NCI-H82 treated with DMSO at 0.1 percent for 48 hours (cell line): ENCODE measurements around the gene DEGS2.
"Not testable (repeated sequence)": the region's sequence is repeated elsewhere in the genome, so short reads cannot be mapped to it uniquely, and the experiment has no call there.

Experiments
- DNase-seq: peaks from one replicate; lab custom pipeline; 2025; ENCODE audit not compliant: unreplicated experiment; lab: John Stamatoyannopoulos, UW

The DEGS2 gene

DNA sequence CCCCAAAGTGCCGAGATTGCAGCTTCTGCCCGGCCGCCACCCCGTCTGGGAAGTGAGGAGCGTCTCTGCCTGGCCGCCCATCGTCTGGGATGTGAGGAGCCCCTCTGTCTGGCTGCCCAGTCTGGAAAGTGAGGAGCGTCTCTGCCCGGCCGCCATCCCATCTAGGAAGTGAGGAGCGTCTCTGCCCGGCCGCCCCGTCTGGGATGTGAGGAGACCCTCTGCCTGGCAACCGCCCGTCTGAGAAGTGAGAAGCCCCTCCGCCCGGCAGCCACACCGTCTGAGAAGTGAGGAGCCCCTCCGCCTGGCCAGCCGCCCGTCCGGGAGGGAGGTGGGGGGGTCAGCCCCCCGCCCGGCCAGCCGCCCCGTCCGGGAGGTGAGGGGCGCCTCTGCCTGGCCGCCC, 21.2 kb upstream of the DEGS2 start:
- not testable (repeated sequence) for DNase-seq

DNA sequence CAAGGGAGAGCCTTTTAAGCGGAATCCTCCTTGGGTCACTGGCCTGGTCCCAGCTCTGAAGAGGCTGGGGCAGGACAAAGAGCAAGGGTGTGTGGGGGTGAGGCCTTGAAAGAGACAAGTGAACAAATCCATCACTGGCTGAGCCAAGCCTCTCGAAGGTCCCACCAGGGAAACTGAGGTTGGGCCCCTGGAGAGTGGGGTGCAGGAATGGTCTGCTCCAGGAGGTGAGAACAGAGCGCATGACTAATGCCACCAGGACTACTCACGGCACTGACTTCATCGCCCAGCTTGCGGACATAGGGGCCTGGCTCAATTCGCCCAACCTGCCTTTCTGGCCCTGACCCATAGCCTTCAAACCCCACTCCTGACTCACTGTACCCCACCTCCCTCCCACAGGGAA, 19.2 kb upstream of the DEGS2 start:
- DNase-seq, result no peak

GRCh38 chr14:100176811-100177327, 17.4 kb upstream of the DEGS2 start:
- no peak for DNase-seq

- DNase-seq, result no peak
These were observed 13.9 kb upstream of the DEGS2 start for GRCh38 chr14:100173353-100173752.

DNA sequence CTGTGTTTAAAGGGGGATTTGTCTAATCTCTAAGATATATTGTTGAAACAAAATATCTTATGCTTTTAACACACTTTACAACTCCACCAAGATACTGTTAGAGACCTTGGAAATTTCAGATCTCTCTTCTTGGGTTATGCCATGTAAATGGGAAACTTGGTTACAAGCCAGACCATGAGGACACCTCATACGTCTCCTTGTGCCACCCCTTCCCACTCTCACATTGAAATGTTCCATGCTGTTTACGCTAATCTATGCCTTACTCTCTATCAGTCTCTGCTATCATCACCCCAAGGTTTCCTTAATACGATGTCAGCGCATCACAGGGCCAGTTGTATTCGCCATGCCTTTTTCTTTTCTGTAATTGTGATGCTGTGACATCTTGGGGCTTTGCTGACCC, 13.4 kb upstream of the DEGS2 start:
- DNase-seq, result no peak

DNA sequence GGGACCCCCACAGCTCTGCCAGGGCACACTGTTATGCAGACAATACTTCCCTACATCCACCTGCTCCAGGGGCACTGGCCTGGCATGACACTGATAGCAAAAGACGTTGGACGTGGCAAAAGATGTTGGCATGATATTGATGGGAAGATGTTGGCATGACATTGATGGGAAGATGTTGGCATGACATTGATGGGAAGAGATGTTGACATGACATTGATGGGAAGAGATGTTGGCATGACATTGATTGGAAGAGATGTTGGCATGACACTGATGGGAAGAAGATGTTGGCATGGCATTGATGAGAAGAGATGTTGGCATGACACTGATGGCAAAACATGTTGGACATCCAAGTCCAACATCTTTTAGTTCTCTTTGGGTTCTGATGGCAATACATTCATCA, 11.4 kb upstream of the DEGS2 start:
- DNase-seq, result no peak

GRCh38 chr14:100168506-100168905, 9.1 kb upstream of the DEGS2 start:
- DNase-seq, result no peak

DNA sequence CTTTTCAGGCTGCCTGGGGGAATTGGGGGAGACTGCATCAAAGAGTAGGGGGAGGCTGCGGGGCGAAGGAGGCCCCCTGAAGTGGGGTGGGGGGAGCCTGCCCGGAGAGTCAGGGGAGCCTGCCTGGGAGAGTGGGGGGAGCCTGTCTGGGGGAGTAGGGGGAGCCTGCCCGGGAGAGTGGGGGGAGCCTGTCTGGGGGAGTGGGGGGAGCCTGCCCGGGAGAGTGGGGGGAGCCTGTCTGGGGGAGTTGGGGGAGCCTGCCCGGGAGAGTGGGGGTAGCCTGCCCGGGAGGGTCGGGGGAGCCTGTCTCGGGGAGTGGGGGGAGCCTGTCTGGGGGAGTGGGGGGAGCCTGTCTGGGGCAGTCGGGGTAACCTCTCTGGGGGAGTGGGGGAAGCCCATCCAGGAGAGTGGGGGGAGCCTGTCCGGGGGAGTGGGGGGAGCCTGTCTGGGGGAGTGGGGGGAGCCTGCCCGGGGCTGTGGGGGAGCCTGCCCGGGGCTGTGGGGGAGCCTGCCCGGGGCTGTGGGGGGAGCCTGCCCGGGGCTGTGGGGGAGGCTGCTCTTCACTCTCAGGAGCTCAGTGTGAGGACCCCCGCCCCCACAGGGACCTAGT, 6.5 kb upstream of the DEGS2 start:
- DNase-seq, result no peak

- no peak for DNase-seq
These were observed 5.9 kb upstream of the DEGS2 start for GRCh38 chr14:100165376-100165775.

DNA sequence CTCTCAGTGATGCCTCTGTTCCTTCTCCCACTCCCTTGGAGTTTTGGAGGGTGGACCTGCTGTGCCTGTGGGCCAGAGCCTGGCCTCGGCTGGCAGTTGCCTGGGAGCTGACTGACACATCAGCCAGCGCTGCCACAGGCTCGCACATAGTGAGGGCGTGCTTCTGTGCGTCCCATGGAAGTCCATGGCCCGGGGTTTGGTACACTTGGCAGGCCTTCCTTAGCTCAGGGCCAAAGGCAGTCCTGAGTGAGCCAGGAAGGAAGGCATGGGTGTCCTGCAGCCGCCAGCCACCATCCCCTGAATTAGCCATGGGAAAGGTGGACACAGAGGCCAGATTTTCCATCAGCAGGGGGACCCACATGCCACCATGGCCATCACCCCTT, 1.1 kb upstream of the DEGS2 start:
- DNase-seq, result no peak

- DNase-seq, result no peak
These were observed 554 bp upstream of the DEGS2 start for GRCh38 chr14:100159865-100160533.

DNA sequence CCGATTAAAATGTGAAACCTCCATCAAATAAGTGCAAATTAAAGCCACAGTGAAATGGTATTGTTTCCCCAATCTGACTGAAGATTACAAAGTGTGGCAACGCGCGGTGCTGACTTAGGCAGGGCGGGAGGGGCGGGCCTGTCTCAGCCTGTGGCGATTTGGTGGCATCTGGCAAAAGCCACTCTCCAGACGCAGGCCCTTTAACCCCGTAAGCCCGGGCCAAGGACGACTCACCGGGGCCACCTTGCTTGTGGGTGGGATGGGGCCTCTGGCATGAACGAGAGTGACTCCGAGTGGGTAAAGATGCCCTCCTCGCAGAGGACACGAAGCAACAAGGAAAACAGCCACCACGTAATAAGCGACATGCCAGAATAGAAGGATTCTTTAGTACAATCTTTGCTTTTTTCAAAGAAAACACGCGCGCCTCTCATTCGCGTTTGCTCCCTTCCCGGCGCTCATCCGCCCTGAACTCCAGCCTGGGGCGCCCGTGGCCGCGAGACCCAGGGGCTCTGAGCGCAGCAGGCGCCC, 815 bp downstream of the DEGS2 start:
- DNase-seq, result no peak

DNA sequence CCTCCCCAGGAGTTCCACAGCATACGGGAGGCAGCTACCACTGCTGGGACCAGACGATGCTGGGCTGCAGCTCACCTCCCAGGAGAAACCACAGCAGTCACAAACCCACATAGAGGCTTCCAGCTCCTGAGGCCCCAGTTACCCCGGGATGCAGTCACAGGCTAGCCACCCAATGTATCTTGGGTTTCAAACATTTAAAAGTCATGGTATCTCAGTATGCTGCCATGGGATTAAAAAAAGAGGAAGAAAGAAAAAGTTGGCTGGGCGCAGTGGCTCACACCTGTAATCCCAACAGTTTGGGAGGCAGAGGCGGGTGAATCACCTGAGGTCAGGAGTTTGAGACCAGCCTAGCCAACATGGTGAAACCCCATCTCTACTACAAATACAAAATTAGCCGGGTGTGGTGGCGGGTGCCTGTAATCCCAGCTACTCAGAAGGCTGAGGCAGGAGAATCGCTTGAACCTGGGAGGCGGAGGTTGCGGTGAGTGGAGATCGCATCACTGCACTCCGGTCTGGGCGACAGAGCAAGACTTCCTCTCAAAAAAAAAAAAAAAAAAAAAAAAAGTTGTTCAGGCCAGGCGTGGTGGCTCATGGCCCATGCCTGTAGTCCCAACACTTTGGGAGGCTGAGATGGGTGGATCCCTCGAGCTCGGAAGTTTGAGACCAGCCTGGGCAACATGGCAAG, 1.8 kb downstream of the DEGS2 start:
- not testable (repeated sequence) for DNase-seq

DNA sequence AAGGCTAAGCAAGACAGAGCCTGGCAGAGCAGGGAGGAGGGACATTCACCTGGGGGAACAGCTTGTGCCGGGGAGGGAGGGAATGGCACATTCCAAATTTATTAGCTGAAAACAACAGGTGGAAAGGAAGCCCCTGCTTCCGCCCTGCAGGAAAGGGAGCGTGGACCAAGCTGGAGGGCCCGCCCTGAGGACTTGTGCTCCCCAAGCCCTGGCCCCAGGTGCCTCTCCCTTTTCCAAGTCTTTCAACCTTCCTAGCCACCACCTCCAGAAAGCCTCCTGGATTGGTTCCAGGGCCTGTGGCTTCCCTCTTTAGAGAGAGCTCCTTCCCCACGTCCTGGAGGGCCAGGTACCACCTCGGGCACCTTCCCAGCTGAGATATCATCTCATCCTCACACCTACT, 2.7 kb downstream of the DEGS2 start:
- no peak for DNase-seq

GRCh38 chr14:100155756-100156616, 3.5 kb downstream of the DEGS2 start:
- DNase-seq, result no peak

DNA sequence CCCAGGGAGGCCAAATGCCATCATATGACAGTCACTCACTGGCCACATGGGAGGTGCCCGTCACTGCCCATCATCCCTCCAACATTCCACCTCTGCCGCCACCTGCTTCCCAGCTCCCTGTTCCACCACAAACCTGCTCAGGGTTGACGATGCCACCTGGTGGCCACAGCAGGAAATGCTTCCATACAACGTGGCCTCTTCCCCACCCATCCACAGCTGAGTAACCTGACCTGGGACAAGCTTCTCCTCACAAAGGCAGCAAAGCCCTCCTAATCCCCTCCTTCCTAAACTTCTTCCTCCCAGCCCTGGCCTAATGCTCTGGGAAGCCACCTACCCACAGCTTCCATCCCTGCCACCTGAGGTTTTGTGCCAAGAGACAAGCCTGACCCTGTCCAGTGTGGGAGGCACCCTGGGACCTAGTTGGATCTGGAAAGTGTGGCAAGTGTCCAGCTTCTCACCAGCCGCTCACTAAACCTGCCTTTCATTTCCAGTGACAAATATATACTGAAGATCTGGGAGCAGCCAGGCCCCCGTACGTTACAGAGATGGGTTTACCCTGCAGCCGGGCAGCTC, 4.3 kb downstream of the DEGS2 start:
- DNase-seq, result no peak

DNA sequence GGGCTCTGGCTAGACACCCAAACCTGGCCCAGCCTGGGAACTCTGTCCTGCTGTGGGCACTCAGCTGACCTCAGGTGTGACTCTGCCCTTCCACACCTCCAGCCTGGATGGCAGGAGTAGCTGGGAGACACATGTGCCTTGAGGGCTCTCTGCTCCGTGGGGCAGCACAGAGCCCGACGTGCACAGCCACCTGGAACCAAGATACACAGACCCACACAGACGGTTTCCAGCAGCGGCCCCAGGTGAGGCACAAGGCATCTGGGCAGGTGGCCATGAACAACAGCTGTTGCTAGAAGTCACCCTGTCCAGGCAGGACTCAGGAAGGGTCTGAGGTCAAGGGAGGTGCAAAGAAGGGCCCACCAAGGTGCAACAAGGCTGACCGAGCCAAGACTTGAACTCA, 5.9 kb downstream of the DEGS2 start:
- no peak for DNase-seq

- DNase-seq, result no peak
These were observed 7.4 kb downstream of the DEGS2 start for GRCh38 chr14:100152091-100152490.

DNA sequence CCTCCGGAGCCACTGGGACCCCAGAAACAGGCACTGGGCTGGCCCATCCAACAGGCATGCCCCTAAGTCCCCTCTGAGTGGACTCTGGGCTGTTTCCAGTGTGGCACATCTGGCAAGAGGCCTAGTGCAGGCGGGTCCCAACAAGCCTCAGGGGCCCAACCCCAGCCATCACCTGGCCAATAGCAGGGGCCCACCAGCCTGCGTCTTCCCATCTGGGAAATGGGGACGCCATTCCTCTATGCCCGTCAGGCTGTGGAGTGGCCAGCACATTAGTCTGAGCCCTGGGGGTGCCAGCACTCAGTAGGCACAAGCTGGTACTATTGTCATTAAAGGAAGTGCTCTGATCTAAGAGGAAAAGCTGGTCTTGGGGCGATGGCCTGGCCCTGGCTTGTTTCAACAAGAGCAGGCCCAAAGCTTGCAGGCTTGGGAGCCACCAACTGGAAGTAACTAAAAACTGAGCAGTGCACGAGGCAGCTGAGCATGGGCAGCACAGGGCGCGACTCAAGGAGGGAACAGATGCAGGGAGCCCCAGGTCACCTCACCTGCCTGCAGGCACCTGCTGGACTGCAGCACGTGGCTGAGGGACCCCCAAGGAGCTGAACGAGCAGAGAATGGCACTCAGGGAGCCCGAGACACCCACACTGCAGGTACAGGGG, 8.4 kb downstream of the DEGS2 start:
- no peak for DNase-seq
